A549 (cell line): ENCODE results near the gene TMEM97. TPM values are rescaled to one million over a fixed set of nuclear protein-coding genes. Genes with fewer than 3 reads are reported as not detected.

Source experiments
- ATAC-seq, 2 experiments: fragments of 200-7000 bp in 1 of 2; fragments of >200 bp in 1 of 2; cut with Nextera tagmentation in 1 of 2; cut with Tn5 transposase in 1 of 2; 3 replicates each; pipeline versions ENCODE4 v1.8.0 to v1.9.1; 2018 to 2020; ENCODE audit warnings: mild to moderate bottlenecking in 1 of 2, moderate library complexity in 1 of 2
- CTCF ChIA-PET: fragments of 300-600 bp; sonication (Branson Sonifier 250); formaldehyde crosslinking; extraction: SDS; loops from one replicate; lab custom pipeline; 2021; ENCODE audit warnings: antibody characterized with exemption, inconsistent platforms; lab: Yijun Ruan, JAX
- POLR2A ChIA-PET: fragments of 350-600 bp; formaldehyde crosslinking; extraction: SDS; loops from one replicate; lab custom pipeline; 2021; ENCODE audit warnings: antibody characterized with exemption, inconsistent platforms; lab: Yijun Ruan, JAX
- DNase-seq, 2 experiments: peaks; one replicate each; pipeline versions ENCODE4 v3.0.0 to v3.0.0-alpha.2; 2011 to 2016; ENCODE audit warnings: low read depth in 1 of 2, low spot score in 1 of 2
- FAIRE-seq: peaks from 2 replicates; lab custom pipeline; 2011; peaks lifted over from hg19 to GRCh38; lab: Jason Lieb, UNC
- H3K27ac ChIP-seq, 2 experiments: fragments of >200 bp; sonication (Bioruptor Twin); formaldehyde crosslinking; 3 replicates each; pipeline ENCODE4 v1.5.1; 2016 to 2017
- H3K4me1 ChIP-seq: fragments of >200 bp; sonication (Bioruptor Twin); formaldehyde crosslinking; 3 replicates; pipeline ENCODE4 v1.6.1; 2016
- H3K4me2 ChIP-seq: fragments of >200 bp; sonication (Bioruptor Twin); formaldehyde crosslinking; 3 replicates; pipeline ENCODE4 v1.6.1; 2016
- H3K4me3 ChIP-seq: fragments of >200 bp; sonication (Bioruptor Twin); formaldehyde crosslinking; 3 replicates; pipeline ENCODE4 v1.5.1; 2016
- H3K9me3 ChIP-seq: fragments of >200 bp; sonication (Bioruptor Twin); formaldehyde crosslinking; 3 replicates; pipeline ENCODE4 v1.6.1; 2016
- CBX8 ChIP-seq: fragments of 200-600 bp; sonication (generic); IDR thresholded peaks from 2 replicates; pipeline ENCODE4 v1.6.1; 2016
- EHF ChIP-seq: fragments of 250-450 bp; sonication (Bioruptor Pico); IDR thresholded peaks from 2 replicates; pipeline ENCODE4 v1.5.0; 2020; ENCODE audit warnings: mild to moderate bottlenecking
- EHMT2 ChIP-seq: fragments of 200-600 bp; sonication (generic); IDR thresholded peaks from 2 replicates; pipeline ENCODE4 v1.6.1; 2016; ENCODE audit warnings: antibody characterized with exemption, low read depth, mild to moderate bottlenecking, moderate library complexity
- EP300 ChIP-seq, 2 experiments: fragments of >200 bp; sonication (Bioruptor Twin); formaldehyde crosslinking; IDR thresholded peaks; 2 replicates in 1 of 2; 3 replicates in 1 of 2; pipeline ENCODE4 v1.6.1; 2016 to 2017
- HDAC2 ChIP-seq: fragments of 200-600 bp; sonication (generic); IDR thresholded peaks from 2 replicates; pipeline ENCODE4 v1.6.1; 2016
- HOXB13 ChIP-seq: fragments of 250-450 bp; sonication (Bioruptor Pico); IDR thresholded peaks from 2 replicates; pipeline ENCODE4 v1.5.0; 2020; ENCODE audit warnings: low read depth, mild to moderate bottlenecking, moderate library complexity
- HOXB5 ChIP-seq: fragments of 250-450 bp; sonication (Bioruptor Pico); IDR thresholded peaks from 2 replicates; pipeline ENCODE4 v1.5.0; 2020; ENCODE audit warnings: mild to moderate bottlenecking, moderate library complexity
- KDM1A ChIP-seq: fragments of 200-600 bp; sonication (generic); IDR thresholded peaks from 2 replicates; pipeline ENCODE4 v1.6.1; 2016; ENCODE audit warnings: low read depth, mild to moderate bottlenecking
- KDM5A ChIP-seq: fragments of 200-600 bp; sonication (generic); IDR thresholded peaks from 2 replicates; pipeline ENCODE4 v1.6.1; 2016; ENCODE audit warnings: antibody characterized with exemption, mild to moderate bottlenecking
- NPAS2 ChIP-seq: fragments of 250-450 bp; sonication (Bioruptor Pico); IDR thresholded peaks from 2 replicates; pipeline ENCODE4 v1.8.0; 2022; ENCODE audit warnings: mild to moderate bottlenecking, moderate library complexity, borderline replicate concordance
- PHF8 ChIP-seq: fragments of 200-600 bp; sonication (generic); IDR thresholded peaks from 2 replicates; pipeline ENCODE4 v1.6.1; 2016; ENCODE audit warnings: low read depth, mild to moderate bottlenecking, antibody characterized with exemption, moderate library complexity, borderline replicate concordance
- POLR2A ChIP-seq: IDR thresholded peaks from 2 replicates; pipeline ENCODE4 v1.6.1; 2012; ENCODE audit warnings: mild to moderate bottlenecking, low read length
- RAD21 ChIP-seq, 2 experiments: fragments of >200 bp in 1 of 2; sonication (Bioruptor Twin) in 1 of 2; formaldehyde crosslinking in 1 of 2; IDR thresholded peaks in 1 of 2; conservative IDR thresholded peaks in 1 of 2; 2 replicates in 1 of 2; 3 replicates in 1 of 2; pipeline ENCODE4 v1.6.1; 2012 to 2018; ENCODE audit warnings: inconsistent platforms in 1 of 2
- RCOR1 ChIP-seq: fragments of 150-350 bp; IDR thresholded peaks from 2 replicates; pipeline ENCODE4 v1.6.1; 2014; ENCODE audit warnings: antibody characterized with exemption, low read length, low read depth
- SMC3 ChIP-seq: fragments of >200 bp; sonication (Bioruptor Twin); formaldehyde crosslinking; IDR thresholded peaks from 3 replicates; pipeline ENCODE4 v1.6.1; 2018; ENCODE audit warnings: inconsistent platforms
- TP53 ChIP-seq: fragments of 250-450 bp; sonication (Bioruptor Pico); IDR thresholded peaks from 2 replicates; pipeline ENCODE4 v1.5.0; 2021; ENCODE audit warnings: mild to moderate bottlenecking, moderate library complexity
- ZC3H11A ChIP-seq: fragments of 450-650 bp; IDR thresholded peaks from 2 replicates; pipeline ENCODE4 v1.6.1; 2014; ENCODE audit warnings: antibody characterized with exemption, mild to moderate bottlenecking
- WGBS: methylation state at CpG from one replicate; pipeline ENCODE4 v1.1.6; 2017; ENCODE audit errors: missing lambda C conversion rate; 5-methylcytosine and 5-hydroxymethylcytosine counted together
- polyA plus RNA-seq, 4 experiments: library from polyadenylated mRNA; depleted of rRNA in 3 of 4; stranded (reverse); fragments of >200 nt; fragmentation: RNase III in 1 of 4; extraction: RNeasy Plus Mini Kit Qiagen cat#74134 plus additional on column Dnase treatment in 1 of 4; gene quantifications; 2 replicates in 3 of 4; 3 replicates in 1 of 4; pipeline ENCODE4 v1.2.3, GENCODE V29; 2011 to 2017
- TF ChIP-seq, protein P1 (sequence below): fragments of 200-600 bp; sonication (generic); IDR thresholded peaks from 2 replicates; pipeline ENCODE4 v1.6.1; 2016; ENCODE audit warnings: antibody characterized with exemption, mild to moderate bottlenecking, moderate library complexity
- TF ChIP-seq, protein P2 (sequence below): fragments of 250-450 bp; sonication (Bioruptor Pico); IDR thresholded peaks from 2 replicates; pipeline ENCODE4 v1.5.0; 2020; ENCODE audit warnings: low read depth, mild to moderate bottlenecking, moderate library complexity
- TF ChIP-seq, protein P3 (sequence below): fragments of >200 bp; sonication (Bioruptor Twin); formaldehyde crosslinking; IDR thresholded peaks from 2 replicates; pipeline ENCODE4 v1.6.1; 2016
- TF ChIP-seq, protein P4 (sequence below): IDR thresholded peaks from 2 replicates; pipeline ENCODE4 v1.6.1; 2012
- TF ChIP-seq, protein P5 (sequence below): IDR thresholded peaks from 2 replicates; pipeline ENCODE4 v1.6.1; 2012
- TF ChIP-seq, protein P6 (sequence below): fragments of 450-650 bp; IDR thresholded peaks from 2 replicates; pipeline ENCODE4 v1.6.1; 2014; ENCODE audit warnings: antibody characterized with exemption
- TF ChIP-seq, protein P7 (sequence below): fragments of >200 bp; sonication (Bioruptor Twin); formaldehyde crosslinking; IDR thresholded peaks from 3 replicates; pipeline ENCODE4 v1.6.1; 2016

Gene TMEM97
- polyA plus RNA-seq, 2 of the 4 experiments (the other 2 are of a cell fraction), result 75.6 to 90.9 TPM

DNA sequence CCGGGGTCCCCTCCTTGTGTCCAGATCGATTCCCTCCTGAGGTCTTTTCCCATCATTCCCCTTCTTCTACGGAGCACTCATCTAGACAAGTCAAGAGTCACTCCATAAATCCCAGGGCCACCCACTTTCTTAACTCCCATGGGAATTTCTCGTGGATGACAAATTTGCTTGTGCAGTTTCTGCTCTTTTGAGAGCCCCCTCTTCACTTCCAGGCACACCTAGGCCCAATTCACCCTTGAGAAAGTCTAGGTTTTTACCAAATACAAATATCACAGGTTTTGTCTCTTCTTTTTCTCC is 38.8 kb downstream of the TMEM97 start:
- TF ChIP-seq PHF8, result peak; percentile 1; the same call in 1 of the 2 replicates
- TF ChIP-seq RAD21 (conservative IDR thresholded peaks at IDR 0.05 in 1 of 2, IDR thresholded peaks at IDR 0.05 in 1 of 2), result no peak
- TF ChIP-seq RCOR1, result no peak
- no peak for TF ChIP-seq SMC3
- TF ChIP-seq, protein P1, sequence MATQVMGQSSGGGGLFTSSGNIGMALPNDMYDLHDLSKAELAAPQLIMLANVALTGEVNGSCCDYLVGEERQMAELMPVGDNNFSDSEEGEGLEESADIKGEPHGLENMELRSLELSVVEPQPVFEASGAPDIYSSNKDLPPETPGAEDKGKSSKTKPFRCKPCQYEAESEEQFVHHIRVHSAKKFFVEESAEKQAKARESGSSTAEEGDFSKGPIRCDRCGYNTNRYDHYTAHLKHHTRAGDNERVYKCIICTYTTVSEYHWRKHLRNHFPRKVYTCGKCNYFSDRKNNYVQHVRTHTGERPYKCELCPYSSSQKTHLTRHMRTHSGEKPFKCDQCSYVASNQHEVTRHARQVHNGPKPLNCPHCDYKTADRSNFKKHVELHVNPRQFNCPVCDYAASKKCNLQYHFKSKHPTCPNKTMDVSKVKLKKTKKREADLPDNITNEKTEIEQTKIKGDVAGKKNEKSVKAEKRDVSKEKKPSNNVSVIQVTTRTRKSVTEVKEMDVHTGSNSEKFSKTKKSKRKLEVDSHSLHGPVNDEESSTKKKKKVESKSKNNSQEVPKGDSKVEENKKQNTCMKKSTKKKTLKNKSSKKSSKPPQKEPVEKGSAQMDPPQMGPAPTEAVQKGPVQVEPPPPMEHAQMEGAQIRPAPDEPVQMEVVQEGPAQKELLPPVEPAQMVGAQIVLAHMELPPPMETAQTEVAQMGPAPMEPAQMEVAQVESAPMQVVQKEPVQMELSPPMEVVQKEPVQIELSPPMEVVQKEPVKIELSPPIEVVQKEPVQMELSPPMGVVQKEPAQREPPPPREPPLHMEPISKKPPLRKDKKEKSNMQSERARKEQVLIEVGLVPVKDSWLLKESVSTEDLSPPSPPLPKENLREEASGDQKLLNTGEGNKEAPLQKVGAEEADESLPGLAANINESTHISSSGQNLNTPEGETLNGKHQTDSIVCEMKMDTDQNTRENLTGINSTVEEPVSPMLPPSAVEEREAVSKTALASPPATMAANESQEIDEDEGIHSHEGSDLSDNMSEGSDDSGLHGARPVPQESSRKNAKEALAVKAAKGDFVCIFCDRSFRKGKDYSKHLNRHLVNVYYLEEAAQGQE, result no peak
- TF ChIP-seq NPAS2 (CRISPR knock-in tag), result no peak
- TF ChIP-seq KDM5A, result peak; percentile 96
- TF ChIP-seq HOXB5, result no peak
- TF ChIP-seq, protein P2, sequence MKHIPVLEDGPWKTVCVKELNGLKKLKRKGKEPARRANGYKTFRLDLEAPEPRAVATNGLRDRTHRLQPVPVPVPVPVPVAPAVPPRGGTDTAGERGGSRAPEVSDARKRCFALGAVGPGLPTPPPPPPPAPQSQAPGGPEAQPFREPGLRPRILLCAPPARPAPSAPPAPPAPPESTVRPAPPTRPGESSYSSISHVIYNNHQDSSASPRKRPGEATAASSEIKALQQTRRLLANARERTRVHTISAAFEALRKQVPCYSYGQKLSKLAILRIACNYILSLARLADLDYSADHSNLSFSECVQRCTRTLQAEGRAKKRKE (CRISPR knock-in tag), result no peak
- TF ChIP-seq, protein P3, sequence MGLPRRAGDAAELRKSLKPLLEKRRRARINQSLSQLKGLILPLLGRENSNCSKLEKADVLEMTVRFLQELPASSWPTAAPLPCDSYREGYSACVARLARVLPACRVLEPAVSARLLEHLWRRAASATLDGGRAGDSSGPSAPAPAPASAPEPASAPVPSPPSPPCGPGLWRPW, result no peak
- Histone ChIP-seq H3K27ac (peak overlapping the region; percentile 93 to 96), H3K4me3 (peak overlapping the region; percentile 84), H3K4me1 (peaks cover 16% of the 10 kb centered on the region), H3K9me3 (no peaks in the 10 kb centered on the region), H3K4me2 (peak overlapping the region; percentile 89)
- DNase-seq (no peak), FAIRE-seq (no peak), ATAC-seq (no peak)
- 10% methylated on average over 4 of the region's 4 CpGs for WGBS
- POLR2A ChIA-PET, result interaction anchor here (0.6 to 2.9 kb wide), 25 partner anchors 8 to 317 kb away, joined by 3 to 65 read pairs (median 6); partner anchors contain the start of genes IFT20, PIGS, SARM1 and TMEM97
- CTCF ChIA-PET, result interaction anchor here (0.7 to 5.9 kb wide), 8 partner anchors 10 to 190 kb away, joined by 3 to 35 read pairs (median 8); partner anchors contain the start of genes IFT20, TNFAIP1 and VTN

DNA sequence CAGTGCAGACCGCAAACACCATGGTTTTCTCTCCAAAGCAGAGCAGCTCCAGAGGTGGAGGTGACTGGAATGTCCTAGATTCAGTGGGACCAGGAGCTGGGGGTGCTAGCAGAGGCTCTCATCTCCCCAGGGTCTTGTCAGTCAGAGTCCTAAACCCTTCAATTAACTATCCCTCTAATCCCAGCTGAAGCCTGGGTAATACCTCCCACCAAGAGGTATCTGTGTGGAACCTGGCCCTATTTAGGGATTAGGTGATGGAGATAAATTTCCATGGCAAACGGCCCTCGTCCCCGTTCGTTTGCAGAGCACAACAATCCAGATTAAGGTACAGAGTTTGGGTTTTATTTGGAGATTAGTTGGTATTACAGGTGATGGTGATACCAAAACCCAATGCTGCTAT is 44.2 kb downstream of the TMEM97 start:
- H3K9me3 ChIP-seq, result no peaks in the 10 kb centered on the region
- no peak for ATAC-seq
- no peak overlapping the region for H3K27ac ChIP-seq
- CTCF ChIA-PET, result interaction anchor here (1.1 to 1.4 kb wide), 2 partner anchors 9 to 111 kb away, joined by 4 read pairs; no protein-coding TSS in a partner anchor
- TF ChIP-seq, protein P4, sequence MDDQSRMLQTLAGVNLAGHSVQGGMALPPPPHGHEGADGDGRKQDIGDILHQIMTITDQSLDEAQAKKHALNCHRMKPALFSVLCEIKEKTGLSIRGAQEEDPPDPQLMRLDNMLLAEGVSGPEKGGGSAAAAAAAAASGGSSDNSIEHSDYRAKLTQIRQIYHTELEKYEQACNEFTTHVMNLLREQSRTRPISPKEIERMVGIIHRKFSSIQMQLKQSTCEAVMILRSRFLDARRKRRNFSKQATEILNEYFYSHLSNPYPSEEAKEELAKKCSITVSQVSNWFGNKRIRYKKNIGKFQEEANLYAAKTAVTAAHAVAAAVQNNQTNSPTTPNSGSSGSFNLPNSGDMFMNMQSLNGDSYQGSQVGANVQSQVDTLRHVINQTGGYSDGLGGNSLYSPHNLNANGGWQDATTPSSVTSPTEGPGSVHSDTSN, result no peak
- TF ChIP-seq HDAC2 (no peak), RCOR1 (no peak), KDM1A (no peak), TP53 (CRISPR knock-in tag) (no peak), CBX8 (no peak), ZC3H11A (no peak), HOXB5 (no peak), EHF (CRISPR knock-in tag) (no peak), EP300 (IDR thresholded peaks at IDR 0.05) (no peak), NPAS2 (CRISPR knock-in tag) (no peak), EHMT2 (no peak), POLR2A (no peak), HOXB13 (CRISPR knock-in tag) (no peak)
- TF ChIP-seq, protein P5, sequence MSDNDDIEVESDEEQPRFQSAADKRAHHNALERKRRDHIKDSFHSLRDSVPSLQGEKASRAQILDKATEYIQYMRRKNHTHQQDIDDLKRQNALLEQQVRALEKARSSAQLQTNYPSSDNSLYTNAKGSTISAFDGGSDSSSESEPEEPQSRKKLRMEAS, result no peak
- TF ChIP-seq, protein P6, sequence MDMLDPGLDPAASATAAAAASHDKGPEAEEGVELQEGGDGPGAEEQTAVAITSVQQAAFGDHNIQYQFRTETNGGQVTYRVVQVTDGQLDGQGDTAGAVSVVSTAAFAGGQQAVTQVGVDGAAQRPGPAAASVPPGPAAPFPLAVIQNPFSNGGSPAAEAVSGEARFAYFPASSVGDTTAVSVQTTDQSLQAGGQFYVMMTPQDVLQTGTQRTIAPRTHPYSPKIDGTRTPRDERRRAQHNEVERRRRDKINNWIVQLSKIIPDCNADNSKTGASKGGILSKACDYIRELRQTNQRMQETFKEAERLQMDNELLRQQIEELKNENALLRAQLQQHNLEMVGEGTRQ, result no peak
- TF ChIP-seq, protein P1, result no peak
- TF ChIP-seq, protein P7, sequence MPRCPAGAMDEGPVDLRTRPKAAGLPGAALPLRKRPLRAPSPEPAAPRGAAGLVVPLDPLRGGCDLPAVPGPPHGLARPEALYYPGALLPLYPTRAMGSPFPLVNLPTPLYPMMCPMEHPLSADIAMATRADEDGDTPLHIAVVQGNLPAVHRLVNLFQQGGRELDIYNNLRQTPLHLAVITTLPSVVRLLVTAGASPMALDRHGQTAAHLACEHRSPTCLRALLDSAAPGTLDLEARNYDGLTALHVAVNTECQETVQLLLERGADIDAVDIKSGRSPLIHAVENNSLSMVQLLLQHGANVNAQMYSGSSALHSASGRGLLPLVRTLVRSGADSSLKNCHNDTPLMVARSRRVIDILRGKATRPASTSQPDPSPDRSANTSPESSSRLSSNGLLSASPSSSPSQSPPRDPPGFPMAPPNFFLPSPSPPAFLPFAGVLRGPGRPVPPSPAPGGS, result no peak
- TF ChIP-seq, all 56 proteins: peak for 0
- Histone ChIP-seq H3K4me2 (no peak overlapping the region), H3K4me1 (peaks cover 6% of the 10 kb centered on the region; the same call in 1 of the 3 replicates), H3K4me3 (no peak overlapping the region)
- 90% methylated on average over 5 of the region's 5 CpGs for WGBS
- POLR2A ChIA-PET, result no interaction called here
- DNase-seq (no peak), FAIRE-seq (no peak)
